H1 (cell line): ENCODE data around the gene NARS2. TPM values are rescaled to one million over a fixed set of nuclear protein-coding genes. Genes with fewer than 3 reads are reported as not detected.

Experiments used
- CTCF ChIA-PET: fragments of 300-600 bp; sonication (Branson Sonifier 250); formaldehyde crosslinking; loops from one replicate; lab custom pipeline; 2021; ENCODE audit not compliant: partially characterized antibody; lab: Charles Lee
- POLR2A ChIA-PET: fragments of 300-600 bp; sonication (Branson Sonifier 250); formaldehyde crosslinking; loops from one replicate; lab custom pipeline; 2021; ENCODE audit warnings: inconsistent platforms; ENCODE audit not compliant: partially characterized antibody; lab: Charles Lee
- DNase-seq, 2 experiments: peaks; one replicate each; pipeline versions ENCODE4 v3.0.0 to v3.0.0-alpha.2; 2010 to 2022; ENCODE audit warnings: low spot score in 2 of 2, low read depth in 1 of 2, mixed read lengths in 1 of 2
- FAIRE-seq: peaks from 2 replicates; lab custom pipeline; 2011; peaks lifted over from hg19 to GRCh38; lab: Jason Lieb, UNC
- H2AFZ ChIP-seq: 2 replicates; pipeline ENCODE4 v1.8.1; 2012; ENCODE audit warnings: low read length, inconsistent platforms
- H2AK5ac ChIP-seq: 2 replicates; pipeline ENCODE4 v1.6.1; 2013; ENCODE audit warnings: low read depth, low read length
- H2BK120ac ChIP-seq: replicated peaks from 2 replicates; pipeline ENCODE3; 2013; ENCODE audit warnings: low read depth, low read length, inconsistent platforms
- H2BK12ac ChIP-seq: 2 replicates; pipeline ENCODE4 v1.6.1; 2013; ENCODE audit warnings: low read depth, low read length
- H2BK15ac ChIP-seq: 2 replicates; pipeline ENCODE4 v1.6.1; 2013; ENCODE audit warnings: low read length
- H2BK20ac ChIP-seq: 2 replicates; pipeline ENCODE4 v1.6.1; 2013; ENCODE audit warnings: low read length
- H2BK5ac ChIP-seq: 2 replicates; pipeline ENCODE4 v1.6.1; 2013; ENCODE audit warnings: low read depth, low read length
- H3K14ac ChIP-seq: 2 replicates; pipeline ENCODE4 v1.6.1; 2013; ENCODE audit warnings: inconsistent platforms; ENCODE audit not compliant: insufficient read length
- H3K18ac ChIP-seq: 2 replicates; pipeline ENCODE4 v1.6.1; 2013; ENCODE audit warnings: low read length; ENCODE audit errors: extremely low read depth
- H3K23ac ChIP-seq: 2 replicates; pipeline ENCODE4 v1.6.1; 2013; ENCODE audit warnings: inconsistent platforms; ENCODE audit not compliant: insufficient read length
- H3K23me2 ChIP-seq: 2 replicates; pipeline ENCODE4 v1.6.1; 2013; ENCODE audit warnings: low read depth, low read length
- H3K27ac ChIP-seq: 2 replicates; pipeline ENCODE4 v1.6.1; 2011; ENCODE audit warnings: low read depth, low read length, inconsistent platforms
- H3K27me3 ChIP-seq, 4 experiments: replicated peaks in 1 of 4; 1 replicate in 1 of 4; 2 replicates in 3 of 4; pipeline versions ENCODE4 v1.6.1 to v1.8.1; 2011 to 2013; ENCODE audit warnings: low read length in 3 of 4, mild to moderate bottlenecking in 3 of 4, inconsistent platforms in 2 of 4, mixed read lengths in 2 of 4, moderate library complexity in 1 of 4; ENCODE audit not compliant: control insufficient read depth in 3 of 4, insufficient read depth in 3 of 4; ENCODE audit errors: extremely low read depth in 1 of 4
- H3K36me3 ChIP-seq, 4 experiments: 2 replicates each; pipeline versions ENCODE4 v1.6.1 to v1.8.1; 2011 to 2013; ENCODE audit warnings: mild to moderate bottlenecking in 4 of 4, low read length in 3 of 4, moderate library complexity in 2 of 4, control low read depth in 1 of 4, inconsistent platforms in 1 of 4; ENCODE audit not compliant: insufficient read depth in 4 of 4, control insufficient read depth in 2 of 4
- H3K4ac ChIP-seq: replicated peaks from 2 replicates; pipeline ENCODE3; 2013; ENCODE audit warnings: low read length, low read depth, mixed read lengths, inconsistent platforms; ENCODE audit not compliant: insufficient read length
- H3K4me1 ChIP-seq, 4 experiments: replicated peaks in 1 of 4; 1 replicate in 1 of 4; 2 replicates in 3 of 4; pipeline versions ENCODE4 v1.6.1 to v1.8.1; 2011 to 2013; ENCODE audit warnings: low read length in 3 of 4, inconsistent platforms in 2 of 4, mixed read lengths in 1 of 4; ENCODE audit not compliant: insufficient read depth in 4 of 4, control insufficient read depth in 3 of 4
- H3K4me2 ChIP-seq, 2 experiments: 2 replicates each; pipeline versions ENCODE4 v1.6.1 to v1.8.1; 2011 to 2013; ENCODE audit warnings: low read depth in 2 of 2, low read length in 2 of 2, control low read depth in 1 of 2, inconsistent platforms in 1 of 2, mild to moderate bottlenecking in 1 of 2; ENCODE audit not compliant: insufficient read depth in 1 of 2
- H3K4me3 ChIP-seq, 4 experiments: fragments of 200-600, 300-600 bp in 1 of 4; sonication (generic), shearing (Covaris generic), sonication (Bioruptor Twin) in 1 of 4; 2 replicates each; pipeline versions ENCODE4 v1.5.1 to v1.8.1; 2011 to 2016; ENCODE audit warnings: low read length in 4 of 4, low read depth in 3 of 4, control low read depth in 2 of 4, inconsistent platforms in 2 of 4, mild to moderate bottlenecking in 2 of 4, mixed read lengths in 1 of 4, moderate library complexity in 1 of 4; ENCODE audit not compliant: insufficient read depth in 2 of 4; ENCODE audit errors: extremely low read depth in 1 of 4
- H3K56ac ChIP-seq: replicated peaks from 2 replicates; pipeline ENCODE3; 2013; ENCODE audit warnings: low read depth, mild to moderate bottlenecking, mixed read lengths, low read length, inconsistent platforms; ENCODE audit not compliant: insufficient read length
- H3K79me1 ChIP-seq: 2 replicates; pipeline ENCODE4 v1.6.1; 2013; ENCODE audit warnings: low read depth, low read length, control low read depth
- H3K79me2 ChIP-seq, 2 experiments: 2 replicates each; pipeline versions ENCODE4 v1.6.1 to v1.8.1; 2012 to 2013; ENCODE audit warnings: low read length in 2 of 2, mild to moderate bottlenecking in 2 of 2, inconsistent platforms in 1 of 2; ENCODE audit not compliant: insufficient read depth in 2 of 2, control insufficient read depth in 1 of 2
- H3K9ac ChIP-seq, 4 experiments: replicated peaks in 1 of 4; 1 replicate in 1 of 4; 2 replicates in 3 of 4; pipeline versions ENCODE4 v1.6.1 to v1.8.1; 2011 to 2013; ENCODE audit warnings: low read depth in 3 of 4, low read length in 3 of 4, control low read depth in 2 of 4, mild to moderate bottlenecking in 2 of 4, moderate library complexity in 2 of 4, inconsistent platforms in 1 of 4; ENCODE audit errors: extremely low read depth in 1 of 4
- H3K9me3 ChIP-seq, 2 experiments: 2 replicates each; pipeline versions ENCODE4 v1.6.1 to v1.8.1; 2012 to 2013; ENCODE audit warnings: mild to moderate bottlenecking in 2 of 2, moderate library complexity in 2 of 2, control low read depth in 1 of 2, inconsistent platforms in 1 of 2, low read depth in 1 of 2, low read length in 1 of 2, mixed read lengths in 1 of 2; ENCODE audit not compliant: insufficient read depth in 2 of 2
- H4K20me1 ChIP-seq, 2 experiments: replicated peaks in 1 of 2; 2 replicates each; pipeline versions ENCODE3 to v1.8.1; 2011 to 2013; ENCODE audit warnings: inconsistent platforms in 2 of 2, low read length in 2 of 2, mild to moderate bottlenecking in 1 of 2; ENCODE audit not compliant: insufficient read depth in 2 of 2, control insufficient read depth in 1 of 2
- H4K5ac ChIP-seq: 2 replicates; pipeline ENCODE4 v1.6.1; 2013; ENCODE audit warnings: low read length, low read depth, mixed read lengths, inconsistent platforms; ENCODE audit not compliant: insufficient read length
- H4K8ac ChIP-seq: 2 replicates; pipeline ENCODE4 v1.8.0; 2013; ENCODE audit warnings: mild to moderate bottlenecking, moderate library complexity, low read length, inconsistent platforms; ENCODE audit not compliant: insufficient read depth; ENCODE audit errors: extremely low read depth
- H4K91ac ChIP-seq: replicated peaks from 2 replicates; pipeline ENCODE3; 2013; ENCODE audit warnings: low read length, mixed read lengths, inconsistent platforms; ENCODE audit not compliant: insufficient read length
- CEBPB ChIP-seq: IDR thresholded peaks from 2 replicates; pipeline ENCODE4 v1.6.1; 2012; ENCODE audit warnings: low read depth, low read length
- HDAC2 ChIP-seq, 2 experiments: fragments of 300-600 bp in 1 of 2; sonication (generic) in 1 of 2; IDR thresholded peaks; 2 replicates each; pipeline ENCODE4 v1.6.1; 2011 to 2012; ENCODE audit warnings: low read depth in 2 of 2, low read length in 2 of 2, mild to moderate bottlenecking in 2 of 2, moderate library complexity in 2 of 2, borderline replicate concordance in 1 of 2, inconsistent platforms in 1 of 2
- JUND ChIP-seq: IDR thresholded peaks from 2 replicates; pipeline ENCODE4 v1.6.1; 2011; ENCODE audit warnings: mild to moderate bottlenecking, improper control_type of control experiment, low read length
- POU5F1 ChIP-seq: IDR thresholded peaks from 2 replicates; pipeline ENCODE4 v1.6.1; 2011; ENCODE audit warnings: low read depth, mild to moderate bottlenecking, low read length, moderate library complexity
- RBBP5 ChIP-seq: IDR thresholded peaks from 2 replicates; pipeline ENCODE4 v1.7.1; 2012; ENCODE audit warnings: low read depth, mild to moderate bottlenecking, inconsistent platforms, low read length, moderate library complexity, borderline replicate concordance
- RXRA ChIP-seq: IDR thresholded peaks from 2 replicates; pipeline ENCODE4 v1.6.1; 2011; ENCODE audit warnings: low read depth, mild to moderate bottlenecking, low read length, moderate library complexity; ENCODE audit not compliant: insufficient read depth
- SIRT6 ChIP-seq: IDR thresholded peaks from one replicate; pipeline ENCODE4 v1.7.1; 2012; ENCODE audit warnings: low read length, inconsistent platforms
- SRF ChIP-seq: IDR thresholded peaks from 2 replicates; pipeline ENCODE4 v1.6.1; 2011; ENCODE audit warnings: mild to moderate bottlenecking, low read depth, low read length, moderate library complexity
- polyA plus RNA-seq, 7 experiments: library from polyadenylated mRNA; depleted of rRNA in 3 of 7; stranded (reverse) in 5 of 7; unstranded in 2 of 7; fragments of >200 nt in 5 of 7; fragments of 200-250 nt in 2 of 7; gene quantifications; 1 replicate in 5 of 7; 2 replicates in 1 of 7; 4 replicates in 1 of 7; pipeline versions ENCODE4 v1.2.1 to v1.2.3, GENCODE V29; 2011 to 2013; ENCODE audit warnings: missing spikeins in 2 of 7, mixed read lengths in 2 of 7
- total RNA-seq: library from RNA; stranded (reverse); fragmentation: NEBNext Ultra II Directional; extraction: Animal tissue kit (Norgen Biotek cat#: 25700); gene quantifications from 2 replicates; pipeline ENCODE4 v1.2.1, GENCODE V29; 2021

Gene NARS2
- total and polyA plus RNA-seq, 2 of the 8 experiments (the other 6 are each of a cell fraction or from before 2014, with no cell fraction given) = 26.2 to 51.6 TPM

DNA sequence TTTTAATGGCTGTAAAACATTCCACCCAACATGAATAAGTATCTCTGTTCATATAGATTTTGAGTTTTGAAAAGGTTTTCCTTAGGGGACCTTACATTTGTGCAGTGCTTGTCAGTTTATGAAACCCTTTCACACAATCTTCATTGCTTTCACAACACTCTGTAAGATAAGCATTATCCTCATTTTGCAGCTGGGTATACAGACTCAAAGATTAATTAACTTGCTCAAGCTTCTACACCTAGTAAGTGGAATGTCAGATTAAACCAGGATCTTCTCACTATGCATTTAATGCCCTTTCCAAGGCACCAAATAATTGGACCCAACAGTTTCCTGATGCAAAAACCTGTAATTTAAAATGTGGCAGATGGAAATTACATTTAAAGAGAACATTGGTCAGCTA lies 145.5 kb downstream of the NARS2 start:
- Histone ChIP-seq H3K23ac (no peak overlapping the region), H3K18ac (no peak overlapping the region), H3K27me3 (no peaks in the 10 kb centered on the region), H3K56ac (no peak overlapping the region), H2BK120ac (no peak overlapping the region), H3K4me2 (no peak overlapping the region), H2BK15ac (no peak overlapping the region), H4K20me1 (no peaks in the 10 kb centered on the region), H2AK5ac (no peak overlapping the region), H3K27ac (no peak overlapping the region), H4K8ac (no peak overlapping the region), H3K4me1 (peaks cover 0 to 10% (median 4%) of the 10 kb centered on the region in 4 experiments; a peak in 3 of 7 replicates), H4K5ac (no peak overlapping the region), H3K79me2 (no peaks in the 10 kb centered on the region), H3K14ac (no peak overlapping the region), H3K9me3 (no peaks in the 10 kb centered on the region), H2BK12ac (no peak overlapping the region), H3K79me1 (no peaks in the 10 kb centered on the region), H3K4ac (no peak overlapping the region), H2BK5ac (no peak overlapping the region), H3K23me2 (peaks cover 2% of the 10 kb centered on the region; the same call in 1 of the 2 replicates), H3K4me3 (no peak overlapping the region), H3K36me3 (no peaks in the 10 kb centered on the region; a peak in 1 of 8 replicates), H4K91ac (no peak overlapping the region), H2BK20ac (no peak overlapping the region)
- DNase-seq (no peak), FAIRE-seq (no peak)
- CTCF ChIA-PET = interaction anchor here (0.9 to 6.4 kb wide), 8 partner anchors 9 to 201 kb away, joined by 3 to 87 read pairs (median 7); partner anchors contain the start of gene GAB2
- TF ChIP-seq RXRA (no peak), HDAC2 (IDR thresholded peaks at IDR 0.05; ENCODE audit: borderline replicate concordance in 1 of 2, low read depth in 2 of 2, low read length in 2 of 2) (no peak), RBBP5 (no peak), JUND (no peak), CEBPB (no peak), POU5F1 (no peak), SRF (no peak), SIRT6 (no peak)
- TF ChIP-seq, all 59 proteins: peak for 0
- Histone ChIP-seq H2AFZ (no peak overlapping the region), H3K9ac (no peak overlapping the region)
- POLR2A ChIA-PET = interaction anchor here (5.9 kb wide), 1 partner anchor 11 kb away, joined by 33 read pairs; the partner anchor contains the start of gene GAB2
